B cell (primary cell): ENCODE data around the gene LCE2C. TPM values are rescaled to one million over a fixed set of nuclear protein-coding genes. Genes with fewer than 3 reads are reported as not detected.

Experiments
- ATAC-seq: fragments of 200-7000 bp; cut with Tn5 transposase; one replicate; pipeline ENCODE4 v1.10.0; 2021; ENCODE audit warnings: low read depth, mild to moderate bottlenecking, moderate number of reproducible peaks, moderate library complexity
- CTCF ChIA-PET: fragments of 350-600 bp; sonication (Branson Sonifier 250); formaldehyde crosslinking; loops from one replicate; lab custom pipeline; 2021; ENCODE audit warnings: antibody characterized with exemption, inconsistent platforms; lab: Charles Lee
- POLR2A ChIA-PET: fragments of 350-600 bp; sonication (Branson Sonifier 250); formaldehyde crosslinking; loops from one replicate; lab custom pipeline; 2021; ENCODE audit warnings: antibody characterized with exemption; lab: Charles Lee
- DNase-seq: peaks from one replicate; pipeline ENCODE4 v3.0.0; 2013
- H2AFZ ChIP-seq: 2 replicates; pipeline ENCODE4 v1.6.1; 2012; ENCODE audit warnings: mild to moderate bottlenecking, low read depth, low read length; ENCODE audit not compliant: insufficient read depth, poor library complexity, severe bottlenecking
- H3K27ac ChIP-seq, 2 donors: 1 replicate in 1 of 2; 2 replicates in 1 of 2; pipeline ENCODE4 v1.5.1; 2012 to 2013; ENCODE audit warnings: low read length in 2 of 2, mild to moderate bottlenecking in 2 of 2, moderate library complexity in 1 of 2
- H3K27me3 ChIP-seq, 4 experiments: fragments of 200-600 bp in 1 of 4; sonication (generic) in 1 of 4; replicated peaks in 1 of 4; 1 replicate in 2 of 4; 2 replicates in 2 of 4; pipeline versions ENCODE4 v1.6.1 to v1.7.0; 2013 to 2016; ENCODE audit warnings: low read length in 3 of 4, mild to moderate bottlenecking in 2 of 4, mixed read lengths in 1 of 4, moderate library complexity in 1 of 4; ENCODE audit not compliant: insufficient read depth in 4 of 4, control insufficient read depth in 3 of 4; ENCODE audit errors: control extremely low read depth in 1 of 4
- H3K36me3 ChIP-seq, 2 experiments: replicated peaks in 1 of 2; 1 replicate in 1 of 2; 2 replicates in 1 of 2; pipeline versions ENCODE4 v1.6.1 to v1.7.1; 2013; ENCODE audit warnings: low read length in 1 of 2; ENCODE audit not compliant: insufficient read depth in 2 of 2, control insufficient read depth in 1 of 2; ENCODE audit errors: control extremely low read depth in 1 of 2, extremely low read depth in 1 of 2
- H3K4me1 ChIP-seq, 2 donors: fragments of 200-600 bp in 1 of 2; sonication (generic) in 1 of 2; 1 replicate in 1 of 2; 2 replicates in 1 of 2; pipeline versions ENCODE4 v1.5.1 to v1.6.1; 2013 to 2017; ENCODE audit warnings: low read length in 2 of 2; ENCODE audit not compliant: control insufficient read depth in 2 of 2, insufficient read depth in 2 of 2
- H3K4me2 ChIP-seq: replicated peaks from 2 replicates; pipeline ENCODE3; 2012; ENCODE audit warnings: mild to moderate bottlenecking, low read depth, low read length; ENCODE audit not compliant: poor library complexity, severe bottlenecking
- H3K4me3 ChIP-seq, 5 experiments: fragments of 200-600 bp in 1 of 5; sonication (generic) in 1 of 5; 1 replicate in 3 of 5; 2 replicates in 2 of 5; pipeline versions ENCODE4 v1.5.1 to v1.7.0; 2011 to 2016; ENCODE audit warnings: low read length in 4 of 5, mild to moderate bottlenecking in 4 of 5, low read depth in 2 of 5, control low read depth in 1 of 5, moderate library complexity in 1 of 5; ENCODE audit not compliant: insufficient read depth in 1 of 5; ENCODE audit errors: control extremely low read depth in 1 of 5, extremely low read depth in 1 of 5
- H3K79me2 ChIP-seq: fragments of 200-600 bp; sonication (generic); one replicate; pipeline ENCODE4 v1.6.0; 2016; ENCODE audit warnings: low read length; ENCODE audit not compliant: control insufficient read depth, insufficient read depth
- H3K9ac ChIP-seq: fragments of 200-600 bp; sonication (generic); 2 replicates; pipeline ENCODE4 v1.6.1; 2017; ENCODE audit warnings: mild to moderate bottlenecking, low read length, moderate library complexity
- H3K9me3 ChIP-seq, 3 donors: one replicate each; pipeline versions ENCODE4 v1.6.1 to v1.7.1; 2013; ENCODE audit warnings: low read length in 2 of 3; ENCODE audit not compliant: control insufficient read depth in 2 of 3, insufficient read depth in 1 of 3; ENCODE audit errors: control extremely low read depth in 1 of 3
- H4K20me1 ChIP-seq: 2 replicates; pipeline ENCODE4 v1.6.0; 2012; ENCODE audit warnings: mild to moderate bottlenecking, low read length; ENCODE audit not compliant: insufficient read depth, control insufficient read depth, poor library complexity, severe bottlenecking
- H3K27ac Mint-ChIP-seq: one replicate; pipeline ENCODE4 v1.8.0; 2021; ENCODE audit warnings: mixed read lengths
- H3K27me3 Mint-ChIP-seq: one replicate; pipeline ENCODE4 v1.8.0; 2021; ENCODE audit warnings: mixed read lengths
- H3K4me1 Mint-ChIP-seq: one replicate; pipeline ENCODE4 v1.8.0; 2021; ENCODE audit warnings: mixed read lengths
- H3K4me3 Mint-ChIP-seq: one replicate; pipeline ENCODE4 v1.8.0; 2021; ENCODE audit warnings: mixed read lengths
- H3K9me3 Mint-ChIP-seq: one replicate; pipeline ENCODE4 v1.8.0; 2022; ENCODE audit warnings: mixed read lengths; ENCODE audit not compliant: insufficient read depth
- CTCF ChIP-seq: fragments of 200-600 bp; IDR thresholded peaks from one replicate; pipeline ENCODE4 v1.8.0; 2022; ENCODE audit warnings: antibody characterized with exemption, mild to moderate bottlenecking
- EZH2 ChIP-seq: IDR thresholded peaks from 2 replicates; pipeline ENCODE4 v1.6.1; 2012; ENCODE audit warnings: borderline replicate concordance, low read depth, mild to moderate bottlenecking, moderate library complexity, low read length; ENCODE audit not compliant: insufficient read depth, poor library complexity, severe bottlenecking
- WGBS: methylation state at CpG from one replicate; pipeline ENCODE4 v1.1.5; 2013; ENCODE audit warnings: missing lambda C conversion rate; ENCODE audit not compliant: insufficient coverage; 5-methylcytosine and 5-hydroxymethylcytosine counted together
- intact Hi-C: fragments of 100-400 bp; cut with micrococcal nuclease; formaldehyde crosslinking; loops from one replicate; pipeline ENCODE4 v1.10.0; 2022
- polyA plus RNA-seq: library from polyadenylated mRNA; depleted of rRNA; stranded (reverse); fragments of >200 nt; gene quantifications from 2 replicates; pipeline ENCODE4 v1.2.3, GENCODE V29; 2012
- total RNA-seq, 2 donors: library from RNA; stranded (reverse); fragments of 120-200 nt in 1 of 2; gene quantifications; 1 replicate in 1 of 2; 2 replicates in 1 of 2; pipeline versions ENCODE4 v1.2.3 to v1.2.4, GENCODE V29; 2013 to 2022

LCE2C gene
- total and polyA plus RNA-seq, 2 donors (not counting 1 experiment from before 2014, with no cell fraction given), result not detected

GRCh38 chr1:152697701-152698600 is 22.9 kb downstream of the LCE2C start, which contains the start of gene LCE2A:
LCE2A (plus strand) TSS chr1:152698345; CDS start chr1:152698902, 557 bp downstream.
- no peaks in the 10 kb centered on the region for H3K4me1 ChIP-seq
- 61% methylated on average over 4 of the region's 4 CpGs for WGBS
- intact Hi-C loops, result no loop called here
- no peaks in the 10 kb centered on the region for H3K36me3 ChIP-seq
- Mint-ChIP-seq H3K4me3 (no peak within 1 kb of the TSS), H3K27ac (no peak within 1 kb of the TSS), H3K4me1 (no peaks in the 10 kb centered on the region), H3K9me3 (no peaks in the 10 kb centered on the region), H3K27me3 (no peaks in the 10 kb centered on the region)
- TF ChIP-seq EZH2 (no peak), CTCF (no peak)
- POLR2A ChIA-PET, result no interaction called here
- CTCF ChIA-PET, result no interaction called here
- no peak within 1 kb of the TSS for H2AFZ ChIP-seq
- peaks cover 0 to 2% (median 0%) of the 10 kb centered on the region in 4 experiments for H3K27me3 ChIP-seq
- ATAC-seq (no peak), DNase-seq (no peak)
- H3K27ac ChIP-seq, result no peak within 1 kb of the TSS
- no peaks in the 10 kb centered on the region for H3K79me2 ChIP-seq
- H3K9ac ChIP-seq, result no peak within 1 kb of the TSS
- H3K9me3 ChIP-seq, result no peaks in the 10 kb centered on the region
- H3K4me3 ChIP-seq, result no peak within 1 kb of the TSS
- H4K20me1 ChIP-seq, result no peaks in the 10 kb centered on the region
- H3K4me2 ChIP-seq, result no peak within 1 kb of the TSS

- 100% methylated on average over 1 of the region's 4 CpGs for WGBS
- Mint-ChIP-seq H3K27me3 (peaks cover 5% of the 10 kb centered on the region), H3K4me3 (no peak overlapping the region)
These were observed 24.7 kb downstream of the LCE2C start for GRCh38 chr1:152699746-152700145.

More at GRCh38 chr1:152699746-152700145, 24.7 kb downstream of the LCE2C start:
- DNase-seq (no peak), ATAC-seq (no peak)
- Histone ChIP-seq H3K4me1 (no peaks in the 10 kb centered on the region), H3K9ac (no peak overlapping the region), H2AFZ (no peak overlapping the region), H3K4me2 (no peak overlapping the region), H3K4me3 (no peak overlapping the region), H3K9me3 (no peaks in the 10 kb centered on the region), H3K27me3 (peaks cover 0 to 2% (median 0%) of the 10 kb centered on the region in 4 experiments), H3K36me3 (no peaks in the 10 kb centered on the region), H3K27ac (no peak overlapping the region), H4K20me1 (no peaks in the 10 kb centered on the region), H3K79me2 (no peaks in the 10 kb centered on the region)
- intact Hi-C loops, result no loop called here
- H3K4me1 Mint-ChIP-seq, result no peaks in the 10 kb centered on the region
- no peaks in the 10 kb centered on the region for H3K9me3 Mint-ChIP-seq
- POLR2A ChIA-PET, result no interaction called here
- TF ChIP-seq EZH2, result no peak
- TF ChIP-seq CTCF, result no peak
- no peak overlapping the region for H3K27ac Mint-ChIP-seq
- CTCF ChIA-PET, result no interaction called here
